Fibroblast of lung (primary cell): ENCODE data around the gene ACOT7. TPM values are rescaled to one million over a fixed set of nuclear protein-coding genes. Genes with fewer than 3 reads are reported as not detected.
A peak's percentile ranks its signal among the peaks of the same experiment; 100 is the strongest.

Experiments used
- DNase-seq, 2 donors: peaks; one replicate each; pipeline versions ENCODE4 v3.0.0 to v3.0.0-alpha.2; 2010; ENCODE audit warnings: low read depth in 2 of 2
- H2AFZ ChIP-seq: 2 replicates; pipeline ENCODE4 v1.5.1; 2012; ENCODE audit warnings: low read length, control low read depth, inconsistent platforms
- H3K27ac ChIP-seq: 2 replicates; pipeline ENCODE4 v1.5.1; 2011; ENCODE audit warnings: low read length, control low read depth; ENCODE audit not compliant: insufficient read depth
- H3K27me3 ChIP-seq: 2 replicates; pipeline ENCODE4 v1.5.1; 2011; ENCODE audit warnings: mild to moderate bottlenecking, low read length; ENCODE audit not compliant: control insufficient read depth, insufficient read depth
- H3K36me3 ChIP-seq: 2 replicates; pipeline ENCODE4 v1.5.1; 2011; ENCODE audit warnings: low read length; ENCODE audit not compliant: control insufficient read depth, insufficient read depth
- H3K4me1 ChIP-seq: 2 replicates; pipeline ENCODE4 v1.5.1; 2011; ENCODE audit warnings: low read length; ENCODE audit not compliant: control insufficient read depth, insufficient read depth; ENCODE audit errors: extremely low read depth
- H3K4me2 ChIP-seq: 2 replicates; pipeline ENCODE4 v1.5.1; 2011; ENCODE audit warnings: low read length, control low read depth; ENCODE audit not compliant: insufficient read depth; ENCODE audit errors: extremely low read depth
- H3K4me3 ChIP-seq, 4 experiments: fragments of 200-600 bp in 1 of 4; sonication (generic) in 1 of 4; replicated peaks in 1 of 4; 2 replicates each; pipeline ENCODE4 v1.5.1; 2011 to 2016; ENCODE audit warnings: low read length in 4 of 4, low read depth in 3 of 4, mild to moderate bottlenecking in 3 of 4, control low read depth in 2 of 4, inconsistent platforms in 1 of 4, mixed read lengths in 1 of 4; ENCODE audit not compliant: insufficient read depth in 1 of 4; ENCODE audit errors: control extremely low read depth in 1 of 4
- H3K79me2 ChIP-seq: 2 replicates; pipeline ENCODE4 v1.5.1; 2012; ENCODE audit warnings: mild to moderate bottlenecking, low read length, inconsistent platforms; ENCODE audit not compliant: control insufficient read depth, insufficient read depth
- H3K9ac ChIP-seq: 2 replicates; pipeline ENCODE4 v1.5.1; 2011; ENCODE audit warnings: mild to moderate bottlenecking, low read length, control low read depth; ENCODE audit not compliant: insufficient read depth
- H3K9me3 ChIP-seq: 2 replicates; pipeline ENCODE4 v1.5.1; 2012; ENCODE audit warnings: low read depth, low read length; ENCODE audit not compliant: control insufficient read depth, insufficient read depth
- H4K20me1 ChIP-seq: 2 replicates; pipeline ENCODE4 v1.5.1; 2011; ENCODE audit warnings: low read length; ENCODE audit not compliant: control insufficient read depth, insufficient read depth; ENCODE audit errors: extremely low read depth
- EZH2 ChIP-seq: IDR thresholded peaks from 2 replicates; pipeline ENCODE4 v1.5.1; 2012; ENCODE audit warnings: low read length, control low read depth, mild to moderate bottlenecking; ENCODE audit errors: missing control alignments
- polyA plus RNA-seq, 2 donors: library from polyadenylated mRNA; depleted of rRNA in 1 of 2; stranded (reverse) in 1 of 2; unstranded in 1 of 2; fragments of >200 nt; gene quantifications; 2 replicates each; pipeline ENCODE4 v1.2.1, GENCODE V29; 2011 to 2012; ENCODE audit warnings: missing spikeins in 1 of 2
- total RNA-seq: library from RNA; depleted of rRNA; stranded (reverse); fragments of >200 nt; gene quantifications from 2 replicates; pipeline ENCODE4 v1.2.1, GENCODE V29; 2014
- TF ChIP-seq, protein P1 (sequence below), 2 donors: IDR thresholded peaks in 1 of 2; conservative IDR thresholded peaks in 1 of 2; 1 replicate in 1 of 2; 2 replicates in 1 of 2; pipeline ENCODE4 v1.5.1; 2011 to 2012; ENCODE audit warnings: low read length in 2 of 2, control low read depth in 1 of 2, inconsistent platforms in 1 of 2, low read depth in 1 of 2, mild to moderate bottlenecking in 1 of 2

Gene ACOT7
- total and polyA plus RNA-seq, 2 donors (not counting 1 experiment from before 2014, with no cell fraction given), result 50.7 to 58.0 TPM

GRCh38 chr1:6276811-6277555, 116.6 kb downstream of the ACOT7 start:
- Histone ChIP-seq H3K27me3 (no peaks in the 10 kb centered on the region), H3K36me3 (peaks cover 4% of the 10 kb centered on the region), H2AFZ (peak overlapping the region; percentile 83), H3K4me3 (no peak overlapping the region), H3K4me1 (peaks cover 17% of the 10 kb centered on the region), H3K4me2 (peak overlapping the region; percentile 87), H4K20me1 (no peaks in the 10 kb centered on the region), H3K9ac (no peak overlapping the region), H3K27ac (peak overlapping the region; percentile 94), H3K79me2 (no peaks in the 10 kb centered on the region), H3K9me3 (no peaks in the 10 kb centered on the region)
- TF ChIP-seq, protein P1, sequence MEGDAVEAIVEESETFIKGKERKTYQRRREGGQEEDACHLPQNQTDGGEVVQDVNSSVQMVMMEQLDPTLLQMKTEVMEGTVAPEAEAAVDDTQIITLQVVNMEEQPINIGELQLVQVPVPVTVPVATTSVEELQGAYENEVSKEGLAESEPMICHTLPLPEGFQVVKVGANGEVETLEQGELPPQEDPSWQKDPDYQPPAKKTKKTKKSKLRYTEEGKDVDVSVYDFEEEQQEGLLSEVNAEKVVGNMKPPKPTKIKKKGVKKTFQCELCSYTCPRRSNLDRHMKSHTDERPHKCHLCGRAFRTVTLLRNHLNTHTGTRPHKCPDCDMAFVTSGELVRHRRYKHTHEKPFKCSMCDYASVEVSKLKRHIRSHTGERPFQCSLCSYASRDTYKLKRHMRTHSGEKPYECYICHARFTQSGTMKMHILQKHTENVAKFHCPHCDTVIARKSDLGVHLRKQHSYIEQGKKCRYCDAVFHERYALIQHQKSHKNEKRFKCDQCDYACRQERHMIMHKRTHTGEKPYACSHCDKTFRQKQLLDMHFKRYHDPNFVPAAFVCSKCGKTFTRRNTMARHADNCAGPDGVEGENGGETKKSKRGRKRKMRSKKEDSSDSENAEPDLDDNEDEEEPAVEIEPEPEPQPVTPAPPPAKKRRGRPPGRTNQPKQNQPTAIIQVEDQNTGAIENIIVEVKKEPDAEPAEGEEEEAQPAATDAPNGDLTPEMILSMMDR (conservative IDR thresholded peaks at IDR 0.05 in 1 of 2, IDR thresholded peaks at IDR 0.05 in 1 of 2; ENCODE audit: low read depth in 1 of 2, low read length in 2 of 2), result no peak
- no peak for TF ChIP-seq EZH2
- no peak for DNase-seq

- peak; percentile 78 to 87 for DNase-seq
- peak overlapping the region; percentile 77 for H3K9ac ChIP-seq
- H2AFZ ChIP-seq, result peak overlapping the region; percentile 83
- peak overlapping the region; percentile 87 for H3K4me2 ChIP-seq
- H3K4me3 ChIP-seq, result peak overlapping the region in 3 of 4 experiments; percentile 8 to 26 (median 21)
- TF ChIP-seq, protein P1 (conservative IDR thresholded peaks at IDR 0.05 in 1 of 2, IDR thresholded peaks at IDR 0.05 in 1 of 2; ENCODE audit: low read depth in 1 of 2, low read length in 2 of 2), result no peak
- no peak for TF ChIP-seq EZH2
- H3K79me2 ChIP-seq, result no peaks in the 10 kb centered on the region
- H3K36me3 ChIP-seq, result peaks cover 4% of the 10 kb centered on the region
- no peaks in the 10 kb centered on the region for H3K9me3 ChIP-seq
- no peaks in the 10 kb centered on the region for H3K27me3 ChIP-seq
- peaks cover 17% of the 10 kb centered on the region for H3K4me1 ChIP-seq
- no peaks in the 10 kb centered on the region for H4K20me1 ChIP-seq
- H3K27ac ChIP-seq, result peak overlapping the region; percentile 94
Measured at GRCh38 chr1:6275826-6276782, 117.5 kb downstream of the ACOT7 start.

- Histone ChIP-seq H3K4me3 (no peak overlapping the region), H3K4me2 (no peak overlapping the region), H3K9me3 (no peaks in the 10 kb centered on the region), H3K27ac (no peak overlapping the region), H3K4me1 (peaks cover 23% of the 10 kb centered on the region), H4K20me1 (no peaks in the 10 kb centered on the region), H3K9ac (no peak overlapping the region), H2AFZ (no peak overlapping the region), H3K79me2 (no peaks in the 10 kb centered on the region), H3K27me3 (no peaks in the 10 kb centered on the region), H3K36me3 (peaks cover 2% of the 10 kb centered on the region)
- DNase-seq, result no peak
- TF ChIP-seq, protein P1 (conservative IDR thresholded peaks at IDR 0.05 in 1 of 2, IDR thresholded peaks at IDR 0.05 in 1 of 2; ENCODE audit: low read depth in 1 of 2, low read length in 2 of 2), result no peak
- no peak for TF ChIP-seq EZH2
Measured at GRCh38 chr1:6274622-6275139, 118.9 kb downstream of the ACOT7 start.
